ENCODE data around the gene SH3BP4. TPM values are rescaled to one million over a fixed set of nuclear protein-coding genes. Genes with fewer than 3 reads are reported as not detected.

The SH3BP4 gene
- polyA plus RNA-seq, 2 of the 4 experiments (the other 2 are of a cell fraction), result 22.6 to 35.7 TPM

DNA sequence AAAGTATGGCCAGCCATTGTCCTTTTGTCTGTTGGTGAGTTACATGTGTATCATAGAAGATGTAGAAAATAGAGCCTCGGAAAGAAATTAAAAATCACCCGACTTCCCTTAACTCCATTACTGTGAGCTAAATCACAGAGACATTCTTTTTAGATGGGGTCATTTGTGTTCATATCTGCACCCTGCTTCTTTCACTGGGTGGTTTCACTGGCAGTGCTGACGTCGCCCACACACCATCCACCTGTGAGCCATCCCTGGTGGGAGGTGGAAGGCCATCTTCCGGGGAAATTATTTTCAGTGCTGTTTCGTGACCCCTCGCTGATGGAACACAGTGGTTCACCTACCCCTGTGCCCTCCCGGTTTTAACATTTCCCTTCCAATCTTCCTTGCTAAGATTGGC lies 21.2 kb downstream of the SH3BP4 start:
- Histone ChIP-seq H3K4me2 (peak overlapping the region; percentile 9; the same call in 1 of the 3 replicates), H3K9me3 (no peaks in the 10 kb centered on the region), H3K4me1 (peaks cover 57% of the 10 kb centered on the region), H3K4me3 (no peak overlapping the region), H3K27ac (peak overlapping the region; percentile 34 to 61; a peak in 3 of 6 replicates)
- TF ChIP-seq POLR2AphosphoS2 (conservative IDR thresholded peaks at IDR 0.05; ENCODE audit: low read length) (no peak), EP300 (IDR thresholded peaks at IDR 0.05) (no peak), CHD2 (IDR thresholded peaks at IDR 0.05; ENCODE audit: low read length, partially characterized antibody) (no peak), RNF2 (IDR thresholded peaks at IDR 0.05; ENCODE audit: borderline replicate concordance, low read depth) (no peak), JUN (IDR thresholded peaks at IDR 0.05) (no peak), KDM1A (IDR thresholded peaks at IDR 0.05; ENCODE audit: low read depth) (no peak), MYC (IDR thresholded peaks at IDR 0.05; ENCODE audit: borderline replicate concordance, low read length) (no peak), HOXB5 (CRISPR knock-in tag; IDR thresholded peaks at IDR 0.05) (no peak), TFCP2L1 (CRISPR knock-in tag; IDR thresholded peaks at IDR 0.05) (no peak), PHF8 (IDR thresholded peaks at IDR 0.05; ENCODE audit: borderline replicate concordance, low read depth) (no peak), NPAS2 (CRISPR knock-in tag; IDR thresholded peaks at IDR 0.05; ENCODE audit: borderline replicate concordance) (no peak), NR3C1 (IDR thresholded peaks at IDR 0.05) (no peak), NFE2L2 (conservative IDR thresholded peaks at IDR 0.05; ENCODE audit: low read length) (no peak), JUNB (IDR thresholded peaks at IDR 0.05) (no peak), CBX8 (IDR thresholded peaks at IDR 0.05) (no peak)
- TF ChIP-seq, protein P1, sequence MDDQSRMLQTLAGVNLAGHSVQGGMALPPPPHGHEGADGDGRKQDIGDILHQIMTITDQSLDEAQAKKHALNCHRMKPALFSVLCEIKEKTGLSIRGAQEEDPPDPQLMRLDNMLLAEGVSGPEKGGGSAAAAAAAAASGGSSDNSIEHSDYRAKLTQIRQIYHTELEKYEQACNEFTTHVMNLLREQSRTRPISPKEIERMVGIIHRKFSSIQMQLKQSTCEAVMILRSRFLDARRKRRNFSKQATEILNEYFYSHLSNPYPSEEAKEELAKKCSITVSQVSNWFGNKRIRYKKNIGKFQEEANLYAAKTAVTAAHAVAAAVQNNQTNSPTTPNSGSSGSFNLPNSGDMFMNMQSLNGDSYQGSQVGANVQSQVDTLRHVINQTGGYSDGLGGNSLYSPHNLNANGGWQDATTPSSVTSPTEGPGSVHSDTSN (IDR thresholded peaks at IDR 0.05), result no peak
- TF ChIP-seq, protein P2, sequence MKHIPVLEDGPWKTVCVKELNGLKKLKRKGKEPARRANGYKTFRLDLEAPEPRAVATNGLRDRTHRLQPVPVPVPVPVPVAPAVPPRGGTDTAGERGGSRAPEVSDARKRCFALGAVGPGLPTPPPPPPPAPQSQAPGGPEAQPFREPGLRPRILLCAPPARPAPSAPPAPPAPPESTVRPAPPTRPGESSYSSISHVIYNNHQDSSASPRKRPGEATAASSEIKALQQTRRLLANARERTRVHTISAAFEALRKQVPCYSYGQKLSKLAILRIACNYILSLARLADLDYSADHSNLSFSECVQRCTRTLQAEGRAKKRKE (CRISPR knock-in tag; IDR thresholded peaks at IDR 0.05; ENCODE audit: low read depth), result no peak
- TF ChIP-seq, protein P3, sequence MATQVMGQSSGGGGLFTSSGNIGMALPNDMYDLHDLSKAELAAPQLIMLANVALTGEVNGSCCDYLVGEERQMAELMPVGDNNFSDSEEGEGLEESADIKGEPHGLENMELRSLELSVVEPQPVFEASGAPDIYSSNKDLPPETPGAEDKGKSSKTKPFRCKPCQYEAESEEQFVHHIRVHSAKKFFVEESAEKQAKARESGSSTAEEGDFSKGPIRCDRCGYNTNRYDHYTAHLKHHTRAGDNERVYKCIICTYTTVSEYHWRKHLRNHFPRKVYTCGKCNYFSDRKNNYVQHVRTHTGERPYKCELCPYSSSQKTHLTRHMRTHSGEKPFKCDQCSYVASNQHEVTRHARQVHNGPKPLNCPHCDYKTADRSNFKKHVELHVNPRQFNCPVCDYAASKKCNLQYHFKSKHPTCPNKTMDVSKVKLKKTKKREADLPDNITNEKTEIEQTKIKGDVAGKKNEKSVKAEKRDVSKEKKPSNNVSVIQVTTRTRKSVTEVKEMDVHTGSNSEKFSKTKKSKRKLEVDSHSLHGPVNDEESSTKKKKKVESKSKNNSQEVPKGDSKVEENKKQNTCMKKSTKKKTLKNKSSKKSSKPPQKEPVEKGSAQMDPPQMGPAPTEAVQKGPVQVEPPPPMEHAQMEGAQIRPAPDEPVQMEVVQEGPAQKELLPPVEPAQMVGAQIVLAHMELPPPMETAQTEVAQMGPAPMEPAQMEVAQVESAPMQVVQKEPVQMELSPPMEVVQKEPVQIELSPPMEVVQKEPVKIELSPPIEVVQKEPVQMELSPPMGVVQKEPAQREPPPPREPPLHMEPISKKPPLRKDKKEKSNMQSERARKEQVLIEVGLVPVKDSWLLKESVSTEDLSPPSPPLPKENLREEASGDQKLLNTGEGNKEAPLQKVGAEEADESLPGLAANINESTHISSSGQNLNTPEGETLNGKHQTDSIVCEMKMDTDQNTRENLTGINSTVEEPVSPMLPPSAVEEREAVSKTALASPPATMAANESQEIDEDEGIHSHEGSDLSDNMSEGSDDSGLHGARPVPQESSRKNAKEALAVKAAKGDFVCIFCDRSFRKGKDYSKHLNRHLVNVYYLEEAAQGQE (IDR thresholded peaks at IDR 0.05), result no peak
- TF ChIP-seq, protein P4, sequence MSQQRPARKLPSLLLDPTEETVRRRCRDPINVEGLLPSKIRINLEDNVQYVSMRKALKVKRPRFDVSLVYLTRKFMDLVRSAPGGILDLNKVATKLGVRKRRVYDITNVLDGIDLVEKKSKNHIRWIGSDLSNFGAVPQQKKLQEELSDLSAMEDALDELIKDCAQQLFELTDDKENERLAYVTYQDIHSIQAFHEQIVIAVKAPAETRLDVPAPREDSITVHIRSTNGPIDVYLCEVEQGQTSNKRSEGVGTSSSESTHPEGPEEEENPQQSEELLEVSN (IDR thresholded peaks at IDR 0.05; ENCODE audit: borderline replicate concordance, low read depth), result no peak
- TF ChIP-seq, protein P5, sequence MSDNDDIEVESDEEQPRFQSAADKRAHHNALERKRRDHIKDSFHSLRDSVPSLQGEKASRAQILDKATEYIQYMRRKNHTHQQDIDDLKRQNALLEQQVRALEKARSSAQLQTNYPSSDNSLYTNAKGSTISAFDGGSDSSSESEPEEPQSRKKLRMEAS (IDR thresholded peaks at IDR 0.05), result no peak
- POLR2A ChIA-PET, result interaction anchor here (1.1 kb wide), 1 partner anchor 8 kb away, joined by 3 read pairs; no protein-coding TSS in a partner anchor
- no peak for ATAC-seq
- no peak for DNase-seq (ENCODE audit: low read depth in 1 of 2, low spot score in 1 of 2)
- no peak for FAIRE-seq
- 80% methylated on average over 8 of the region's 8 CpGs for WGBS (ENCODE audit: missing lambda C conversion rate)
- CTCF ChIA-PET, result interaction anchor here (0.6 to 1.1 kb wide), 3 partner anchors 9 to 595 kb away, joined by 3 read pairs; no protein-coding TSS in a partner anchor

Data from A549 (cell line).